ENCODE measurements around the gene RBP7.

RBP7 gene

GRCh38 chr1:10057796-10058195 lies 60.8 kb downstream of the RBP7 start:
- no peak for TF ChIP-seq CTCF (IDR thresholded peaks at IDR 0.05; ENCODE audit: insufficient read depth, low read depth, low read length, missing control alignments)
- H3K4me3 ChIP-seq (ENCODE audit: low read length) = no peak overlapping the region
- DNase-seq (ENCODE audit: low read depth) = no peak

- TF ChIP-seq CTCF (IDR thresholded peaks at IDR 0.05; ENCODE audit: insufficient read depth, low read depth, low read length, missing control alignments) = no peak
- DNase-seq (ENCODE audit: low read depth) = no peak
- no peak overlapping the region for H3K4me3 ChIP-seq (ENCODE audit: low read length)
Observed at GRCh38 chr1:10059342-10059718, 62.3 kb downstream of the RBP7 start.

- H3K4me3 ChIP-seq (ENCODE audit: low read length) = no peak overlapping the region
- no peak for DNase-seq (ENCODE audit: low read depth)
- no peak for TF ChIP-seq CTCF (IDR thresholded peaks at IDR 0.05; ENCODE audit: insufficient read depth, low read depth, low read length, missing control alignments)
Observed at GRCh38 chr1:10060311-10061100, 63.5 kb downstream of the RBP7 start.

GRCh38 chr1:10061276-10061675 lies 64.2 kb downstream of the RBP7 start:
- TF ChIP-seq CTCF (IDR thresholded peaks at IDR 0.05; ENCODE audit: insufficient read depth, low read depth, low read length, missing control alignments) = no peak
- H3K4me3 ChIP-seq (ENCODE audit: low read length) = no peak overlapping the region
- no peak for DNase-seq (ENCODE audit: low read depth)

- peak; percentile 99 for DNase-seq (ENCODE audit: low read depth)
- peak overlapping the region; percentile 25 for H3K4me3 ChIP-seq (ENCODE audit: low read length)
- no peak for TF ChIP-seq CTCF (IDR thresholded peaks at IDR 0.05; ENCODE audit: insufficient read depth, low read depth, low read length, missing control alignments)
Observed at GRCh38 chr1:10063878-10064277, 66.8 kb downstream of the RBP7 start.

- peak overlapping the region; percentile 25 for H3K4me3 ChIP-seq (ENCODE audit: low read length)
- peak; percentile 47 for DNase-seq (ENCODE audit: low read depth)
- no peak for TF ChIP-seq CTCF (IDR thresholded peaks at IDR 0.05; ENCODE audit: insufficient read depth, low read depth, low read length, missing control alignments)
Observed at GRCh38 chr1:10064416-10065343, 67.7 kb downstream of the RBP7 start.

All from epithelial cell of esophagus (primary cell).